Measurements from ENCODE around the gene ANKRD35. TPM values are rescaled to one million over a fixed set of nuclear protein-coding genes. Genes with fewer than 3 reads are reported as not detected.

ANKRD35 gene
- total and polyA plus RNA-seq, 2 of the 8 experiments (the other 6 are each of a cell fraction or from before 2014, with no cell fraction given): 1.6 to 3.0 TPM

DNA sequence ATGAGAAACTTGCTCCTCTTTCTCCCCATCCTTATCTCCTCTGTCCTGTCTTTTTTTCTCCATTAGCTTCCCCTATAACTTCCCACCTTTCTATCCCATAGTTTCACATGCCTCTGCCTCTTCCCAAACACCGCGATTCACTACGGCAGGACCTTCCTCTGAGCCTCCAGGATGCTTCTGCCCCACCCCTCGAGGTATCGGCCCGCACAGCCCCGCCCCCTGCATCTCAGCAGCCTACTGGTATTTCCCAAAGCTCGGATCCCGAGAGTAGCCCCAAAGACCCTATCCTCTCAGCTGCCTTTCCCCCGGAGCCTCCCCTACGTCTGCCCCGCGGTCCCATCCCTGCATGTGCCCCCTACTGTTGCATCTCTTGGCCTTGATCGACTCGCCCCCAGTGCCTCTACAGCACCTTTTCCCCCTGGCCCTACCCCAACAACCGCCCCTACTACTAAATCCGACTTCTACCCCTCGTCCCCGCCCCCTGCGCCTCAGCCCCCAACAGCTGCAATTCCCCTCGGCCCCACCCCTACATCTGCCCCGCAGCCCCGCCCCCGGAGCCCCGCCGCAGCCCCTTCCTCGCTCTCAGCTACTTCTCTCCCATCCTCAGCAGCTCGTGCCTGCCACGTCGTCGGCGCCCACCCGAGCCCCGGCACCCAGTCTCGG, 27.3 kb downstream of the ANKRD35 start (continued):
- TF ChIP-seq CHD7 (IDR thresholded peaks at IDR 0.05; ENCODE audit: insufficient replicate concordance, low read length) (no peak), MAFK (IDR thresholded peaks at IDR 0.05; ENCODE audit: low read depth, low read length) (no peak), POLR2A (IDR thresholded peaks at IDR 0.05; ENCODE audit: control extremely low read depth in 1 of 2, low read depth in 2 of 2, low read length in 2 of 2) (no peak), KDM5A (IDR thresholded peaks at IDR 0.05; ENCODE audit: low read length) (no peak), SIRT6 (IDR thresholded peaks at IDR 0.05; ENCODE audit: low read length) (no peak), BACH1 (IDR thresholded peaks at IDR 0.05; ENCODE audit: low read length) (no peak)

Measured in H1 (cell line).